Measurements from ENCODE around the gene VPS33B.

The VPS33B gene

GRCh38 chr15:90989040-90989768 lies 33.2 kb downstream of the VPS33B start:
- TF ChIP-seq CTCF (IDR thresholded peaks at IDR 0.05; ENCODE audit: low read depth, low read length) = no peak
- H3K4me3 ChIP-seq (ENCODE audit: low read depth, low read length) = no peak overlapping the region

- no peak overlapping the region for H3K4me3 ChIP-seq (ENCODE audit: low read depth, low read length)
These were observed 34.1 kb downstream of the VPS33B start for GRCh38 chr15:90988296-90988695.

GRCh38 chr15:90987561-90988141 lies 34.7 kb downstream of the VPS33B start:
- no peak overlapping the region for H3K4me3 ChIP-seq (ENCODE audit: low read depth, low read length)

More at GRCh38 chr15:90988296-90988695, 34.1 kb downstream of the VPS33B start:
- no peak for TF ChIP-seq CTCF (IDR thresholded peaks at IDR 0.05; ENCODE audit: low read depth, low read length)

GRCh38 chr15:90986790-90987507 lies 35.4 kb downstream of the VPS33B start:
- H3K4me3 ChIP-seq (ENCODE audit: low read depth, low read length) = no peak overlapping the region
- TF ChIP-seq CTCF (IDR thresholded peaks at IDR 0.05; ENCODE audit: low read depth, low read length) = no peak

More at GRCh38 chr15:90987561-90988141, 34.7 kb downstream of the VPS33B start:
- TF ChIP-seq CTCF (IDR thresholded peaks at IDR 0.05; ENCODE audit: low read depth, low read length) = no peak

GRCh38 chr15:90982135-90982534 lies 40.3 kb downstream of the VPS33B start:
- TF ChIP-seq CTCF (IDR thresholded peaks at IDR 0.05; ENCODE audit: low read depth, low read length) = no peak
- no peak overlapping the region for H3K4me3 ChIP-seq (ENCODE audit: low read depth, low read length)

- TF ChIP-seq CTCF (IDR thresholded peaks at IDR 0.05; ENCODE audit: low read depth, low read length) = no peak
- no peak overlapping the region for H3K4me3 ChIP-seq (ENCODE audit: low read depth, low read length)
These were observed 40.7 kb downstream of the VPS33B start for GRCh38 chr15:90981681-90982080.

GRCh38 chr15:90979582-90979981 lies 42.8 kb downstream of the VPS33B start:
- TF ChIP-seq CTCF (IDR thresholded peaks at IDR 0.05; ENCODE audit: low read depth, low read length) = no peak

More at GRCh38 chr15:90979582-90979981, 42.8 kb downstream of the VPS33B start:
- no peak overlapping the region for H3K4me3 ChIP-seq (ENCODE audit: low read depth, low read length)

Measured in WI38 (cell line).